NCI-H2107 treated with DMSO at 0.1 percent for 48 hours (cell line): Measurements from ENCODE around the gene HOMER3.

Experiments used
- DNase-seq: peaks from one replicate; lab custom pipeline; 2025; ENCODE audit not compliant: unreplicated experiment; lab: John Stamatoyannopoulos, UW

HOMER3 gene

GRCh38 chr19:18940769-18941627 is at the start of gene HOMER3:
Gene HOMER3 (minus strand): TSS chr19:18941217. CDS start chr19:18938982, 2,235 bp downstream.
- no peak for DNase-seq

GRCh38 chr19:18990128-18990708 is 49.2 kb upstream of the HOMER3 start:
- DNase-seq, result no peak

GRCh38 chr19:18989316-18989715 is 48.3 kb upstream of the HOMER3 start:
- no peak for DNase-seq

GRCh38 chr19:18987456-18987855 is 46.4 kb upstream of the HOMER3 start:
- no peak for DNase-seq

- no peak for DNase-seq
These were observed 44.2 kb upstream of the HOMER3 start for GRCh38 chr19:18985257-18985656.

- DNase-seq, result no peak
These were observed 43.2 kb upstream of the HOMER3 start for GRCh38 chr19:18984251-18984650.

DNA sequence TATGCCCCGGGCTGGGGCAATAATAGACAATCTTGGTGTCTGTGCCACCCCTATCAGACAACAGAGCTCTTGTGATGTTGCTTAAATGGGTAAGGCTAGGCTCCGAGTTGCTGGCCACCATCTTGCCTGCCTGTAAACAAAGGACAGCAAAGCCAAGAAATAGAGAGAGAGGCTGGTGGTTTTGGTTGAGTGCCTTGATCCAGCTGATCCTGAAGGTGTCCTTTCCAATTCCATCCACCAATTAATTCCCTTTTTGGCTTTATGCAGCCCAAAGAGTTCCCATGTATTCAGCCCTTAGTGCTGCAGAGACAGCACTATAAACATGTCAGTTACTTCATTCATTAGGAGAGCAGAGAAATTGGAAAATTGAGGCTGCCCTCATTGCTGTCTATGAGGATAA is 41.7 kb upstream of the HOMER3 start:
- no peak for DNase-seq

DNA sequence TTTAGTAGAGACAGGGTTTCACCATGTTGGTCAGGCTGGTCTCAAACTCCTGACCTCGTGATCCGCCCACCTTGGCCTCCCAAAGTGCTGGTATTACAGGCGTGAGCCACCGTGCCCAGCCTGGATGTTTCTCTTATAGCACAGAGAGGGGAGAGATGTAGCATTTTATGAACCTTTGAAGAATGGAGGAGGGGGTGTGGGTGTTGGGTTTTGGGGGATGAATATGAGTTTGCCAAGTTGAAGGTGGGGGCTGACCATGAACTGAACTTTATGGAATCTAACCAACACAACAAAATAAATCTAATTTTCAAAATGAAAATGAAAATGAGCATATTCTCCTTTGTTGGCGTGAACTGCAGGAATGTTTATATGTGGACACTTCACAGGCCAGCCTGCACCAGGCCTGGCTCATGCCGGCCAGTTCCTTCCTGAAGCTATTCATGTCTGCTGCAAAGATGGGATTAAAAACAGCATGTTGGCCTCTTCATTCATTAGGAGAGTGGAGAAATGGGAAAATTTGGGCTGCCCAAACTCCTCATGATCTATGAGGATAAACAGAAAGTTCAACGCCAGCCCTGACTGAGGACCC is 39.5 kb upstream of the HOMER3 start:
- DNase-seq, result no peak

DNA sequence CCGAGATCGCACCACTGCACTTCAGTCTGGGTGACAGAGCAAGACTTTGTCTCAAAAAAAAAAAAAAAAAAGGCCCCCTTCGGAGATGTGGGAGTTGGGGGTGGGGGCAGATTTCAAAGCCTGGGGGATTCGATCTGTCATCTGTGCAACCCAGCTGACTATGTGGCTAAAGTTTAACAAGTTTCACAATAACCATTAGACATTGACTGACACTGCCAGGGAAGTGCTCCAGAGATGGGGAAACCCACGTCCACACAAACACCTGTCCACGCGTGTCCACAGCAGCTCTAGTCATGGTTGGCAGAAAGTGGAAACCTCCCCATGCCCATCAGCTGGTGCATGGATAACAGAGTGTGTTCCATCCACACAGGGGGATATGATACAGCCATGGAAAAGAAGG is 37.6 kb upstream of the HOMER3 start:
- no peak for DNase-seq

GRCh38 chr19:18975869-18976268 is 34.9 kb upstream of the HOMER3 start:
- DNase-seq, result no peak

- no peak for DNase-seq
These were observed 34.0 kb upstream of the HOMER3 start for GRCh38 chr19:18975011-18975410.

- no peak for DNase-seq
These were observed 31.8 kb upstream of the HOMER3 start for GRCh38 chr19:18972851-18973250.

- no peak for DNase-seq
These were observed 31.3 kb upstream of the HOMER3 start for GRCh38 chr19:18972301-18972811.

- no peak for DNase-seq
These were observed 29.1 kb upstream of the HOMER3 start for GRCh38 chr19:18969931-18970659.

- DNase-seq, result no peak
These were observed 26.5 kb upstream of the HOMER3 start for GRCh38 chr19:18967358-18968146.

DNA sequence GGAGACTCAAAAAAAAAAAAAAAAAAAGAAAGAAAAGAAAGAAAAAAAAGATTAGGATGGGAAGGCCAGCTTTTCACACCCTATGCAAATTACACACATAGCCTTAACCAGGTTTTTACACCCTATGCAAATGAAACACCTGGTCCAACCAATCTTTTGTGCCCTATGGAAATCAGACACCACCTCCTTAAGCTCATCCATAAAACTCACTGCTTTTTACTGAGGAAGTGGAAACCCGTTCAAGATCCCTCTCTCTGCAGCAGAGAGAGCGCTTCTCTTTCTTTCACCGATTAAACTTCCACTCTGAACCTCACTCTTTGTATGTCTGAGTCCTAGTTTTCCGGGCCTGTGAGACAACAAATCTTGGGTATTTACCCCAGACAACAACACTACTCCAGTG is 25.3 kb upstream of the HOMER3 start:
- DNase-seq, result no peak

GRCh38 chr19:18964121-18964520 is 23.1 kb upstream of the HOMER3 start:
- no peak for DNase-seq

- DNase-seq, result no peak
These were observed 21.0 kb upstream of the HOMER3 start for GRCh38 chr19:18961767-18962620.

DNA sequence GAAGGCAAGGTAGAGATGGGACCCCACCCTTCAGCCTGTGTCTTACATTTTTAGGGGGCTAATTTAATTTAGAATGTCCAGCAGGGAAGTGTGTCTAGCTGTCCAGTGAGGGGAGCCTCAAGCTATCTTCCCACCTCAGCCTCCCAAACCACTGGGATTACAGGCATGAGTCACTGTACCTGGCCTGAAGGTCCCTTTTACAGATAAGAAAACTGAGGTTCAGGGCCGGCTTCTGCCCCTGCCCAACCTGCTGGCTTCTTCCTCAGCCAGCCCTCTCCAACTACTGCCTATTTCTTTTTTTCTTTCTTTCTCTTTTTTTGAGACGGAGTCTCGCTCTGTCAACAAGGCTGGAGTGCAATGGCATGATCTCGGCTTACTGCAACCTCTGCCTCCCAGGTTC is 19.4 kb upstream of the HOMER3 start:
- no peak for DNase-seq

DNA sequence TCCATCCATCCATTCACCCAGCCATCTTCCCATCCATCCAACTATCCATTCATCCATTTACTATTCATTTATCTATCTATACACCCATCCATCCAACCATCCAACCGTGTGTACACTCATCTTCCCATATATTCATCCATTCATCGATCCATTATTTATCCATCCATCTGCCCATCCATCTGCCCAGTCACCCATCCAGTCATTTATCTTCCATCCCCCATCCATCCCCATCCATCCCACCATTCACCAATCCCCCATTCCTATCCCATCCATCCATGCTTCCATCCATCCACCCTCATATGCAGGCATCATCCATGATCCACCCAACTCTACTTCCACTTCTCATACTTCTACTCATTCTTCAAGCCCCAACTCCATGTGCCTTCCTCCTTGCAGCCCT is 14.0 kb upstream of the HOMER3 start:
- no peak for DNase-seq
